ENCODE measurements around the gene ATXN2.

The ATXN2 gene

GRCh38 chr12:111443086-111443485 is 156.0 kb downstream of the ATXN2 start:
- Mint-ChIP-seq H3K27me3 (no peaks in the 10 kb centered on the region), H3K4me3 (no peak overlapping the region), H3K4me1 (ENCODE audit: low read depth) (peaks cover 100% of the 10 kb centered on the region), H3K9me3 (no peaks in the 10 kb centered on the region), H3K27ac (peak overlapping the region; percentile 68), H3K36me3 (ENCODE audit: low read depth) (peaks cover 99% of the 10 kb centered on the region)
- intact Hi-C loops (cut with micrococcal nuclease) = no loop called here

GRCh38 chr12:111442301-111443045 is 156.6 kb downstream of the ATXN2 start:
- Mint-ChIP-seq H3K27me3 (no peaks in the 10 kb centered on the region), H3K4me1 (ENCODE audit: low read depth) (peaks cover 100% of the 10 kb centered on the region), H3K27ac (peak overlapping the region; percentile 68), H3K9me3 (no peaks in the 10 kb centered on the region), H3K36me3 (ENCODE audit: low read depth) (peaks cover 99% of the 10 kb centered on the region), H3K4me3 (no peak overlapping the region)
- intact Hi-C loops (cut with micrococcal nuclease) = no loop called here

GRCh38 chr12:111441107-111441928 is 157.8 kb downstream of the ATXN2 start:
- H3K27ac Mint-ChIP-seq = peak overlapping the region; percentile 68
- intact Hi-C loops (cut with micrococcal nuclease) = no loop called here
- H3K9me3 Mint-ChIP-seq = no peaks in the 10 kb centered on the region
- H3K4me1 Mint-ChIP-seq (ENCODE audit: low read depth) = peaks cover 100% of the 10 kb centered on the region
- no peak overlapping the region for H3K4me3 Mint-ChIP-seq
- peaks cover 99% of the 10 kb centered on the region for H3K36me3 Mint-ChIP-seq (ENCODE audit: low read depth)
- H3K27me3 Mint-ChIP-seq = no peaks in the 10 kb centered on the region

GRCh38 chr12:111440631-111441030 is 158.5 kb downstream of the ATXN2 start:
- peak overlapping the region; percentile 68 for H3K27ac Mint-ChIP-seq
- peaks cover 99% of the 10 kb centered on the region for H3K36me3 Mint-ChIP-seq (ENCODE audit: low read depth)
- peaks cover 100% of the 10 kb centered on the region for H3K4me1 Mint-ChIP-seq (ENCODE audit: low read depth)
- no peaks in the 10 kb centered on the region for H3K9me3 Mint-ChIP-seq
- intact Hi-C loops (cut with micrococcal nuclease) = no loop called here
- H3K27me3 Mint-ChIP-seq = no peaks in the 10 kb centered on the region
- H3K4me3 Mint-ChIP-seq = no peak overlapping the region

- intact Hi-C loops (cut with micrococcal nuclease) = no loop called here
- H3K27ac Mint-ChIP-seq = peak overlapping the region; percentile 68
- no peaks in the 10 kb centered on the region for H3K9me3 Mint-ChIP-seq
- H3K36me3 Mint-ChIP-seq (ENCODE audit: low read depth) = peaks cover 99% of the 10 kb centered on the region
- no peaks in the 10 kb centered on the region for H3K27me3 Mint-ChIP-seq
- peak overlapping the region; percentile 44 for H3K4me3 Mint-ChIP-seq
- peaks cover 100% of the 10 kb centered on the region for H3K4me1 Mint-ChIP-seq (ENCODE audit: low read depth)
Observed at GRCh38 chr12:111440152-111440551, 159.0 kb downstream of the ATXN2 start.

GRCh38 chr12:111439657-111440151 is 159.4 kb downstream of the ATXN2 start:
- H3K4me3 Mint-ChIP-seq = peak overlapping the region; percentile 44
- H3K36me3 Mint-ChIP-seq (ENCODE audit: low read depth) = peaks cover 99% of the 10 kb centered on the region
- no peaks in the 10 kb centered on the region for H3K27me3 Mint-ChIP-seq
- intact Hi-C loops (cut with micrococcal nuclease) = no loop called here
- H3K27ac Mint-ChIP-seq = peak overlapping the region; percentile 68
- H3K9me3 Mint-ChIP-seq = no peaks in the 10 kb centered on the region
- H3K4me1 Mint-ChIP-seq (ENCODE audit: low read depth) = peaks cover 100% of the 10 kb centered on the region

- Mint-ChIP-seq H3K9me3 (no peaks in the 10 kb centered on the region), H3K27ac (peak overlapping the region; percentile 68), H3K36me3 (ENCODE audit: low read depth) (peaks cover 97% of the 10 kb centered on the region), H3K4me3 (peak overlapping the region; percentile 39), H3K27me3 (no peaks in the 10 kb centered on the region), H3K4me1 (ENCODE audit: low read depth) (peaks cover 98% of the 10 kb centered on the region)
- intact Hi-C loops (cut with micrococcal nuclease) = no loop called here
Observed at GRCh38 chr12:111438481-111438880, 160.6 kb downstream of the ATXN2 start.

- peaks cover 97% of the 10 kb centered on the region for H3K36me3 Mint-ChIP-seq (ENCODE audit: low read depth)
- H3K4me3 Mint-ChIP-seq = peak overlapping the region; percentile 59
- H3K4me1 Mint-ChIP-seq (ENCODE audit: low read depth) = peaks cover 98% of the 10 kb centered on the region
- no peaks in the 10 kb centered on the region for H3K9me3 Mint-ChIP-seq
- no peaks in the 10 kb centered on the region for H3K27me3 Mint-ChIP-seq
- peak overlapping the region; percentile 68 for H3K27ac Mint-ChIP-seq
- intact Hi-C loops (cut with micrococcal nuclease) = no loop called here
Observed at GRCh38 chr12:111437816-111438454, 161.2 kb downstream of the ATXN2 start.

GRCh38 chr12:111436811-111437210 is 162.3 kb downstream of the ATXN2 start:
- H3K4me3 Mint-ChIP-seq = no peak overlapping the region
- peak overlapping the region; percentile 68 for H3K27ac Mint-ChIP-seq
- intact Hi-C loops (cut with micrococcal nuclease) = no loop called here
- H3K9me3 Mint-ChIP-seq = no peaks in the 10 kb centered on the region
- peaks cover 97% of the 10 kb centered on the region for H3K36me3 Mint-ChIP-seq (ENCODE audit: low read depth)
- peaks cover 98% of the 10 kb centered on the region for H3K4me1 Mint-ChIP-seq (ENCODE audit: low read depth)
- H3K27me3 Mint-ChIP-seq = no peaks in the 10 kb centered on the region

- intact Hi-C loops (cut with micrococcal nuclease) = no loop called here
- Mint-ChIP-seq H3K36me3 (ENCODE audit: low read depth) (peaks cover 98% of the 10 kb centered on the region), H3K27me3 (no peaks in the 10 kb centered on the region), H3K9me3 (no peaks in the 10 kb centered on the region), H3K4me1 (ENCODE audit: low read depth) (peaks cover 98% of the 10 kb centered on the region), H3K4me3 (no peak overlapping the region), H3K27ac (peak overlapping the region; percentile 68)
Observed at GRCh38 chr12:111436266-111436665, 162.8 kb downstream of the ATXN2 start.

- Mint-ChIP-seq H3K27ac (peak overlapping the region; percentile 68), H3K36me3 (ENCODE audit: low read depth) (peaks cover 97% of the 10 kb centered on the region), H3K4me3 (peak overlapping the region; percentile 37), H3K9me3 (no peaks in the 10 kb centered on the region), H3K4me1 (ENCODE audit: low read depth) (peaks cover 98% of the 10 kb centered on the region), H3K27me3 (no peaks in the 10 kb centered on the region)
- intact Hi-C loops (cut with micrococcal nuclease) = no loop called here
Observed at GRCh38 chr12:111435661-111436201, 163.4 kb downstream of the ATXN2 start.

- peaks cover 98% of the 10 kb centered on the region for H3K4me1 Mint-ChIP-seq (ENCODE audit: low read depth)
- intact Hi-C loops (cut with micrococcal nuclease) = no loop called here
Observed at GRCh38 chr12:111434680-111435338, 164.3 kb downstream of the ATXN2 start.

GRCh38 chr12:111434049-111434448 is 165.1 kb downstream of the ATXN2 start:
- H3K36me3 Mint-ChIP-seq (ENCODE audit: low read depth) = peaks cover 94% of the 10 kb centered on the region
- peak overlapping the region; percentile 68 for H3K27ac Mint-ChIP-seq
- H3K9me3 Mint-ChIP-seq = no peaks in the 10 kb centered on the region
- no peaks in the 10 kb centered on the region for H3K27me3 Mint-ChIP-seq
- peak overlapping the region; percentile 22 for H3K4me3 Mint-ChIP-seq
- intact Hi-C loops (cut with micrococcal nuclease) = no loop called here
- peaks cover 97% of the 10 kb centered on the region for H3K4me1 Mint-ChIP-seq (ENCODE audit: low read depth)

More at GRCh38 chr12:111434680-111435338, 164.3 kb downstream of the ATXN2 start:
- Mint-ChIP-seq H3K36me3 (ENCODE audit: low read depth) (peaks cover 97% of the 10 kb centered on the region), H3K27ac (peak overlapping the region; percentile 68), H3K4me3 (peak overlapping the region; percentile 37), H3K27me3 (no peaks in the 10 kb centered on the region), H3K9me3 (no peaks in the 10 kb centered on the region)

Data from dendritic cell treated with granulocyte-macrophage colony-stimulating factor and Interleukin-4, amounts not matched to agents 40 ng/mL and 50 ng/mL, for 4 days (primary cell).